Activated CD8-positive, alpha-beta memory T cell treated with anti-CD3 and anti-CD28 coated beads, Interleukin-2, amount 50 U/mL, for 24 hours (primary cell): ENCODE measurements around the gene KHSRP.

Experiments
- DNase-seq: peaks from one replicate; pipeline ENCODE4 v3.0.0-alpha.2; 2020; ENCODE audit errors: extremely low read depth

KHSRP gene

GRCh38 chr19:6392221-6393073 is 32.2 kb downstream of the KHSRP start:
- DNase-seq: no peak

GRCh38 chr19:6387372-6387771 is 37.2 kb downstream of the KHSRP start:
- DNase-seq: no peak

- no peak for DNase-seq
Measured at GRCh38 chr19:6384381-6384780, 40.2 kb downstream of the KHSRP start.

GRCh38 chr19:6383188-6383587 is 41.4 kb downstream of the KHSRP start:
- DNase-seq: no peak

GRCh38 chr19:6381030-6381750 is 43.4 kb downstream of the KHSRP start:
- DNase-seq: no peak

GRCh38 chr19:6379744-6380143 is 44.9 kb downstream of the KHSRP start:
- no peak for DNase-seq

GRCh38 chr19:6378486-6378885 is 46.1 kb downstream of the KHSRP start:
- DNase-seq: no peak

- no peak for DNase-seq
Measured at GRCh38 chr19:6378041-6378440, 46.6 kb downstream of the KHSRP start.

- DNase-seq: no peak
Measured at GRCh38 chr19:6376512-6377190, 48.0 kb downstream of the KHSRP start.

- no peak for DNase-seq
Measured at GRCh38 chr19:6375411-6376010, 49.1 kb downstream of the KHSRP start, which contains the start of gene PSPN. PSPN (minus strand) TSS chr19:6375933; CDS start chr19:6375849, 84 bp downstream.

GRCh38 chr19:6374711-6375410 is 49.8 kb downstream of the KHSRP start:
- no peak for DNase-seq

GRCh38 chr19:6374161-6374709 is 50.4 kb downstream of the KHSRP start:
- DNase-seq: no peak

- no peak for DNase-seq
Measured at GRCh38 chr19:6373813-6374108, 50.9 kb downstream of the KHSRP start.

- peak; percentile 98 for DNase-seq
Measured at GRCh38 chr19:6373096-6373812, 51.4 kb downstream of the KHSRP start.

GRCh38 chr19:6372594-6373095 is 52.0 kb downstream of the KHSRP start, which contains the start of gene ALKBH7:
ALKBH7 (plus strand) TSS chr19:6372794; CDS start chr19:6372821, 27 bp downstream.
- peak; percentile 94 for DNase-seq

GRCh38 chr19:6364353-6364752 is 60.3 kb downstream of the KHSRP start:
- DNase-seq: no peak
